HG03045 (cell line): ENCODE data around the gene ZBTB6.
A peak's percentile ranks its signal among the peaks of the same experiment; 100 is the strongest.
"Not testable (repeated sequence)": the region's sequence is repeated elsewhere in the genome, so short reads cannot be mapped to it uniquely, and the experiment has no call there.

ENCODE experiments used
- ATAC-seq: cut with Tn5 transposase; IDR thresholded peaks from one replicate; pipeline ENCODE4 v1.9.1; 2021; ENCODE audit warnings: mild to moderate bottlenecking, moderate library complexity; ENCODE audit not compliant: unreplicated experiment

ZBTB6 gene

DNA sequence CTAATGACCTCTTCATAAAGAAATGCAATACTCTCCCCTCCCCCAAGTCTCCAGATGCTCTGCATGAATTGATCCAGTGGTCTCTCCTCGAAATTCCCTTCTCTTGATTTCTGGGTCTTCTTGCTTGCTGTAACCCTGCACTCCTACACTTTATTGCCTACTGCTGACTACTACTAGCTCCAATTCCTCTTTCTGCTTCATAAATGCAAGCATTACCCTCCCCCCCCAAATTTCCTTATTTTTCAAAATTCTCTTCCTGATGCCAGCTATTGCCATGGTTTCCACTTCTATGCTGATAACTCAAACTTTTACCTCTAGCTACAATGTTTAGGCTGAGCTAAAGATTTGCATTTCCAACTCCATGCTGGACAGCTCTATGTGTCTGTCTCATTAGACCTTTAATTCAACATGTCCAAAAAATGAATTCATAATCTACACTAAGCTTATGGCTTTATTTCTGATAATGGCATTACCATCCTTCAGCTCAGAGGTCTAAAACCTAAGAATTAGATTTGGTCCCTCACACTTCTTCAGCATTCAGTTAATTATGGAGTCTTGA is 16.8 kb upstream of the ZBTB6 start:
- ATAC-seq: no peak

DNA sequence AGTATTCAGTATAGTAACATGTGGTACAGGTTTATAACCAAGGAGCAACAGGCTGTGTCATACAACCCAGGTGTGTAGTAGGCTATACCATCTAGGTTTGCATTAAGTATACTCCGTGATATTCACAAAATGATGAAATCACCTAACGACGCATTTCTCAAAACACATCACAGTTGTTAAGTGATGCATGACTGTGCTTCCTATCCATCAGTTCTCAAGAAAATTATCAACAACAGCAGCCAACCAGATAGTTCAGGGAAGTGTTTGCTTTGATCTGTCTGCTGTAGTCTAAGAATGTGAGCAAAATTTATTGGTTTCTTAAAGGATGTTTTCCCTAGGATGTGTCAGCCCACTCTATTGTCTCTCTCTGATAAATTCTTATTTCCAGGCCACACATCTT is 10.8 kb upstream of the ZBTB6 start:
- ATAC-seq: no peak

DNA sequence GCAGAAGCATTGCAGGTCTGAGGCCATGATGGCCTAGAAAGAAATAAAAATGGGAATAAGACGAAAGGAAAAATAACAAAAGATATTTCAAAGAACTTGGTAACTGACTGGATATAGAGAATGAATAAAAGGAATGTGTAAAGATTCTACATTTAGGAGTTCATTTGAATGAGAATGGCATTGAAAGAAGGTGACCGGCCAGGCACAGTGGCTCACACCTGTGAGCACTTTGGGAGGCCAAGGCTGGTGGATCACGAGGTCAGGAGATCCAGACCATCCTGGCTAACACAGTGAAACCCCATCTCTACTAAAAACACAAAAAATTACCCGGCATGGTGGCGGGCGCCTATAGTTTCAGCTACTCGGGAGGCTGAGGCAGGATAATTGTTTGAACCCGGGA is 9.6 kb upstream of the ZBTB6 start:
- ATAC-seq: no peak

DNA sequence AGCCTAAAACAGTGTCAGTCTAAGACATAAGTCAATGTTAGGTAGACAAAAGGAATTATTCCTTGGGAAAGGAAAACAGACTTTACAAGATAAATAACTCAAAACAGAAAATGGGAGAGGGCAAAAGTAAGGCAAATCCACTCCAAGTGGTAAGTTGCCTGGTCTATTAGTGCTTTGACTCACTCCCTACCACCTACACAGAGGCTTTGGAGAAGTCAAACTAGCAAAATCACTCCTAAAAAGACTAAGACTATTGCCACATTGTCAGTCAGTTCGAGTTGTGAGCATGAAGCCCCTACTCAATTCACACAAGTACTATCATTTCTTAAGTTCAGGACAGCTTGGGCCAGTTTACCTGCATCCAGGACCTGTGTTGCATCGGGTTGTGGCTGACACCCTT is 5.2 kb upstream of the ZBTB6 start:
- no peak for ATAC-seq

DNA sequence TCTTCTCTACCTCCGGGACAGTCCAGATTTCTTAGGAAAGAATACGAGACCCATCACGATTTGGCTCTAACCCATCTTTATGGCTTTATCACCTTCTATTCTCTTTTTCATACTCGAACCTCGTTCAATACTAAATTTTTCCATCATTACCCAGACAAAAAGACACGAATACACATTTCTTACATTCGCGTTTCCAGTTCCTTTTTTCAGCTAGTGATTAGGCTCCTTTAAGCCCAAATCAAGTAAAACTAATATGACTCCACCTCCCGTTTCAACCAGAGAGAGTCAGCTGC is 506 bp downstream of the ZBTB6 start:
- no peak for ATAC-seq

DNA sequence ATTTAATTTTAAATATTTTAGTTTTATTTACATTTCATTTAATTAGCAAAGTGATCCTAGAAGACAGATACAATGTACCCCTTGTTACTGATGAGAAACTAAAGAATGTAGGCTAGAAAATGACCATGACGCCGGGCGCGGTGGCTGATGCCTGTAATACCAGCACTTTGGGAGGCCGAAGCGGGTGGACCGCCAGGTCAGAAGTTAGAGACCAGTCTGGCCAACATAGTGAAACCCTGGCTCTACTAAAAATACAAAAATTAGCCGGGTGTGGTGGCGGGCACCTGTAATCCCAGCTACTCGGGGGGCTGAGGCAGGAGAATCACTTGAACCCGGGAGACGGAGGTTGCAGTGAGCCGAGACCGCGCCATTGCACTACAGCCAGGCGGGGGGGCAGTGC is 7.0 kb downstream of the ZBTB6 start:
- not testable (repeated sequence) for ATAC-seq

DNA sequence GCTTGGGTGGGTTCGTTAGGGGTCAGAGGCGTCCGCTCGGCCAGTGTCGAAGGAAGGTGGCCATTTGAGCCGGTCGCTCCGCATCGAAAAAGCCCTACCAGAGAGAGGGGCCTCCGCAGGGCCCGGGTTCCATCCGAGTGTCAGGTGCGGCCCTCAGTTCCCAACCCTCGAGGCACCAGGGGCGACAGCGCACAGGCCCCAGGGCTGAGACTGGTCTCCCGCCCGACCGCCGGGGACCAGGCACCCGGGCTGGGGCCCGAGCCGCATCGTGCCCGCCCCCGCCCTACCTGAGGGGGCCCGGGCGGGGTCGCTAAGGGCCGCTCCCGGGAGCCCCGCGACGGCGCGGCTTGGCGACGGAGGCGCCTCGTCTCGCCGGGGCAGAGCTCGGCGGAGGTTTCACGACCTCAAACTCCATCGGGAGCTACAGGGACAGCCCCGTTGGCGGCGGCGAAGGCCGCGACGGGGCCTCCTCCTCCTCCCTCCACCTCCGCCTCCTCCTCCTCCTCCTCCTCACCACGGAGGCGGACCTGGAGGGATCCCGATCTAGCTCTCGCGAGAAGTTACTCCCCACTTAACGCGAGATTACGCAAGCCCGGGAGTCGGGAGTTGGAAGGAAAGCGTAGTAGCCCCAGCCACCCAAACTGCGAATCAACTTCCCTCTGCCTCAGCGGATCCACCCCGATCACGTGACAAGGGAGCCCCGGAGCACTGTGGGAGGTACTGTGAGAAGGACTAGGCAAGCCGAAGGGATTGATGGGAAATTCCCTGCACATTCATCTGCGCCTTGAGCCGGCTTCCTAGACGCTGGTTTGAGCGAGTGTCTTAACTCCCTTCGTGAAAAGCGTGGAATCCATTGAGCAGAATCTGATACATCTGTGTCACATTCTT is 8.1 kb downstream of the ZBTB6 start, which contains the start of gene RC3H2:
Gene RC3H2 (minus strand): TSS at position 537 of the 888 bp plus-strand sequence. CDS start 7,850 bp downstream, outside the sequence.
- ATAC-seq: peak; percentile 88

DNA sequence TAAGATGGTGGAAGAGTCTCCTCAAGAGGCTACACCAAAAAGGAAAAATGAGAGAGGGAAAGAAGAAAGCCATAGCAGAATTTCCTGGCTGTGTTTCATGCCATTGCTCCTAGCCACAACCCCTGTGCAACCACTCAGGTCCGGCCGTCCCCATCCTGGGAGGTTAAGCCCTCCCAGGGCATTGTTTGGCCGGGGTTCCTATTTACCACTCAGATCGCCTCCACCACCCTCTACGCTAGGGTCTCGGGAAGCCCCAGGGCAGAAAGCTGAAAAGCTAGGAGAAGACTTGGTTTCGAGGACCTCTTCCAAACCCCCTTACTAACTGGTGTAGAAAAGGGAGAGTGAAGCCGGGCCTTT is 8.7 kb downstream of the ZBTB6 start:
- peak; percentile 27 for ATAC-seq

DNA sequence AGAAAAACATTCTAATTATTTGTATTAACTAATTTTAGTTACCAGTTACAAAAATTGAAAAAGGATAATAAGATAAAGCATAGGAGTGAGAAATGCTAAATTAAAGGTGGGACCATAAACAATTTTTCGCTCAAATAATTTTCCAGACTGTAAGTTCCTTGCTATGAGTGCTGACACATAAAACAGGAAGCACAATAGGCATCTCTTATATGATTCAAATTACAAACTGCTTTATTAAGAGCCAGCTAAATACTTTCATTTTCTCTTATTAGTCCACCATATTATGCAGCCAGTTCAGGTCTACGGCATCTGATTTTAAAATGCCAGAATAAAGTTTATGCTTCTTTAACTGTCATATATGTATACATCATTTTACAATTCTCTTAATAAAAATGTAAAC is 12.3 kb downstream of the ZBTB6 start:
- ATAC-seq: no peak

DNA sequence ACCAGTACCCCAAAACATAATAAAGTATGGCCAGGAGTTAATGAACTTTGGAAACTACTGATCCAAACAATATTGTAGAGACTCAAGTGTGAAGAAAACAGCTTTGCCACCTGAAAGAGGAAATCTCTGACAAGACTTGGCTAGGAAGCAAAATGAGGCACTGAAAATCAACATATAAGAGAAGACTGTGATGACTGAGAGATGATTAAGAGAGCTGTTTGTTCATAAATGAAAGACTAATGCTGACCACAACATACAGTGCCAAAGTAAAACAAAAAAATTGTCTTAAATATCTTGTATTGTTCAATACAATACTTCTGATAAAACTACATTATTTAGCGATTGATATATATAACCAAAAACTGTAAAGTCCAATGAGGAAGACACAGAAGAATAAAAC is 15.2 kb downstream of the ZBTB6 start:
- no peak for ATAC-seq

DNA sequence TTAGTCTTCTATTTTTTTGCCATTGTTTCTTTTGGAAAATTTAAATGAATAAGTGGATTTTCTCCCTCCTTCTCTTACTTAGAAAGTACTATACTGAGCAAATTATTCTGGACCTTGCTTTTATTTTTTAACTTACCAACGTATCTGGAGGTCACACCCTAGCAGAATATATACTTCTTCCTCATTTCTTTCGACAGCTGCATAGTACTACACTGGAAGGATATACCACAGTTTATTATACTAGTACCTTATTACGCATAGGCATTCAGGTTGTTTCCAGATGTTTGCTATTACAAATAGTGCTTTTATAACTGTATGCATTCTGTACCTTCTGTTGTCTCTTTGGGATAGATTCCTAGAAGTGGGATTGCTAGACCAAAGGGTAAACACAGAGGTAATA is 24.6 kb downstream of the ZBTB6 start:
- ATAC-seq: no peak

DNA sequence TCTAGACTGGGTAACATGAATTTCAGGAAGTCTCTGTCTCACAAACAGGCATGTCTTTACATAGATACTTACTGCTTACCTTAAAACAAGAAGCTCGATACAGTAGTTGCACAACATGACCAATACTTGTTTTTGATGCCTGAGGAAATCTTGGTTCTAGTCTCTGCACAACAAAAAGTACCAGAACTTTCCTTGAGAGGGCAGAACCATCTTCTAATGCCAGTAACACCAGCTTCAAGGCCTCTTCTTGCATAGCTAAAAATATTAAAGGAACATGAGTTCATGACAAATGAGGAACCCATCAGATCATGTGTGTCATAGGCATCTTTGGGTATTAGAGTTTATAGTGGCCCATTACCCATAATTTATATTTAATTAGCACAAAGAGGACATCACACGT is 30.0 kb downstream of the ZBTB6 start:
- no peak for ATAC-seq

DNA sequence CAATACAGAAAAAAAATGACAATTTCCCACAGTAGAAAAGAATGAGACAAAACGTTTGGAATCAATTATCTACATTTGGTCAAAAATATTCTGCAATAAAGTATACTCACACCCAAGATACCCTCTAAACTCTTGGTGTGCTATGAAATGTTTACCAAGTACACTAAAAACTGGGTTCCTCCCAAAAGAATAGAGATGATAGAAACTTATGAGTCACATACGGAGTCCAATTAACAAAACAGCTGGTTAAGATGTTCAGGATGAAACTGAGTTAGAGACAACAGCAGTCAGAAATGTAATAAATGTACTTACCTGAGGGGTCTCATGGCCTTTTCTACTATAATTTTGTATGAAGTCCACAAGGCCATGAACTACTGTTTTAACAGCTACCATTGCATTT is 33.7 kb downstream of the ZBTB6 start:
- no peak for ATAC-seq

DNA sequence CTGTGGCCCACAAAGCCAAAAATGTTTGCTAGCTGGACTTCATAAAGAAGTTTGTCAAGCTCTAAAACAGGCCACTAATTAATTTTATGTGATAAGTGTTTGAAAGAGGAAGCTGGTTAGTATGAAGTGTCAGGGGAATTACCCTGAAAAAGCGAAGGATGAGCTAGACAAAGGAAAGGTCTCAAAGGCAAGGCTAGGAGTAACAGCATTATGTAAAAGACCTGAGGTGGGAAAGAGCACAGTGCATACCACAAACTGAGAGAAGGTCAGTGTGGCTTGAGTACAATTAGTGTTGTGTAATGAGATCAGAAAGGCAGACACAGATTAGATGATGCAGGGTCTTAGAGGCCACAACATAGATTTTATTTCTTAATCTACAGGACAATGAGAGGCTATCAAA is 37.6 kb downstream of the ZBTB6 start:
- no peak for ATAC-seq

DNA sequence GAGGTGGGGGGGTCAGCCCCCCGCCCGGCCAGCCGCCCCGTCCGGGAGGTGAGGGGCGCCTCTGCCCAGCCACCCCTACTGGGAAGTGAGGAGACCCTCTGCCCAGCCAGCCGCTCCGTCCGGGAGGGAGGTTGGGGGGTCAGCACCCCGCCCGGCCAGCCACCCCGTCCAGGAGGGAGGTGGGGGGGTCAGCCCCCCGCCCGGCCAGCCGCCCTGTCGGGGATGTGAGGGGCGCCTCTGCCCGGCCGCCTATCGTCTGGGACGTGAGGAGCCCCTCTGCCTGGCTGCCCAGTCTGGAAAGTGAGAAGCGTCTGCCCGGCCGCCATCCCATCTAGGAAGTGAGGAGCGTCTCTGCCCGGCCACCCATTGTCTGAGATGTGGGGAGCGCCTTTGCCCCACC is 45.8 kb downstream of the ZBTB6 start:
- not testable (repeated sequence) for ATAC-seq

DNA sequence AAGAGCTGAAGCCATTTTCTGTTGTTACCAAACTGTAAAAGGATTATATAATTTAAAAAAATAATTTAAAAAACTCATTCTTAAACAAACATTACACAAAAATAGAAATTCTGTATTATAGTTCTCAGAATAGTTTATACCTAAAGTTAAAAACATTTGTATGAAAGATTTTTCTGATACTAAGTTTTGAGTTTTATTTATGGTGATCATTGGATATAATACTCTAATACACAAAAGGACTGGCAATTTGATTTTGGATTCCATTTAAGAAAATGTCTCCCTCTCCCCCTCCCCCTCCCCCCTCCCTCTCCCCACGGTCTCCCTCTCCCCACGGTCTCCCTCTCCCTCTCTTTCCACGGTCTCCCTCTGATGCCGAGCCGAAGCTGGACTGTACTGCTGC is 47.0 kb downstream of the ZBTB6 start:
- no peak for ATAC-seq

DNA sequence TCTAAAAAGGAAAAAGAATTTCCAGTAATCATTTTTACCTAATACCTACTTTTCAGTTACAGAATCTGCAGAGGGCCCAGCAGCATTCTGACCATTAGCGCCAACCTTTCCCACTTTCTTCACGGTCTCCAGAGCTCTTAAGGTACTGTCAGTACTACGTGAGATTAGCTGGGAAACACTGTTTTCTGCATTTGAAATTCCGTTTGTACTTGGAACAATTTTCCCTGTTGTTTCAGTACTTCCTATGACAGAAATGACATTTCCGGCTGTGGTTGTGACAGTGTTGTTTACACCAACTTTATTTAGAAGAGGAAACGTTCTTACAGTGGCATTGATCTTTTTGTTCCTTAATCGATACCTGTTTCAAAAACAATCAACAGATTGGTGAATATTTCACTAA is 47.8 kb downstream of the ZBTB6 start:
- ATAC-seq: no peak

DNA sequence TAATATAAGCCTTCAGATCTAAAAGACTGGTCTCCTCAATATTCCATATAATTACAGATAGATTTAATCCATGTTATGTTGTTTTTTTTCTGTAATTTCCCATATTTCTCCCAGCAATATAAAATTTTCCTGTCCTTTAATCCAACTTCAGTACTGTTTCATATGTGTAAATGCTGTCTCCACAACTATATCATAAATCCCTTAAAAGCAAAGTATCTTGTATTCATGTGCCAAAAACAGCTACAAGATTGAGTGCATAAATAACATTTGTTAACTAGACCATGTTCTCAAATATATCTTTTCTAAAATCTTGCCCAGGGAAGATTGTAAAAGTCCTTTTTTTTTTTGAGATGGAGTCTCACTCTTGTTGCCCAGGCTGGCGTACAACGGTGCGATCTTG is 49.7 kb downstream of the ZBTB6 start:
- no peak for ATAC-seq

DNA sequence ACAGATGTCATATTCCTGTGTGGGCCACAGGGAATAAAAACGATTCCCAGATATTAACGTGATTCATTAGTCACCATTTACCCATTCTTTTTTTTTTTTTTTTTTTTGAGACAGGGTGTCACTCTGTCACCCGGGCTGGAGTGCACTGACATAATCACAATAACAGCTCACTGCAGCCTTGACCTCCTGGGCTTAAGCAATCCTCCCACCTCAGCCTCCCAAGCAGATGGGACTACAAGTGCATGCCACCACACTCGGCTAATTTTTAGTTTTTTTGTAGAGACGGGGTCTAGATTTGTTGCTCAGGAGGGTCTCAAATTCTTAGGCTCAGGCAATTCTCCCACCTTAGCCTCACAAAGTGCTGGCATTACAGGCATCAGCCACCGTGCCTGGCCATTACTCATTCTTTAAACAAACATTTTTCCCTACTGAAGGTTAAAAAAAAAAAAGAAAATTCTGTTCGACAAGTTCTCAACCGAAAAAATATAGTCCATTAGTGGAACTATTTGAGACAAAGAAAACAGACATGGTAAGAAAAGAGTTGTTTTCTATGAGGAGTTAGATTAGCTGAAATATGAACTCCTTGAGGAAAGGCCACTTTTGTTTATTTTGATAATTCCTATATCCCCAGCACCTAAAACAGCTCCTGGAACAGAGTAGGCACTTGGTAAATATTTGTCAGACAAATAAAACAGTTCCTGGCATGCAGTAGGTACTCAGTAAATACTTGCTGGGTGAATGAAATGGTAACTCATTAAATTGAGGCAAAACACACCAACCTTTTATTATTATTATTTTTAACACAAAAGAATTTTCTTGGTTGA is 52.6 kb downstream of the ZBTB6 start:
- ATAC-seq: no peak
